Transverse colon (tissue), 4 donors: ENCODE measurements around the gene B4GALNT4.

Source experiments
- EP300 ChIP-seq: sonication (generic); formaldehyde crosslinking; IDR thresholded peaks from one replicate; pipeline ENCODE4 v1.6.1; 2017; ENCODE audit warnings: antibody characterized with exemption, low read depth
- POLR2A ChIP-seq: fragments of 450-650 bp; IDR thresholded peaks from one replicate; pipeline ENCODE4 v1.6.1; 2016; ENCODE audit warnings: antibody characterized with exemption, mild to moderate bottlenecking, moderate library complexity
- POLR2AphosphoS5 ChIP-seq, 3 donors: sonication (generic); formaldehyde crosslinking; IDR thresholded peaks; one replicate each; pipeline ENCODE4 v1.6.1; 2016; ENCODE audit warnings: antibody characterized with exemption in 3 of 3
- TF ChIP-seq, protein P1 (sequence below), 5 experiments: fragments of 200-600 bp in 3 of 5; fragments of 450-650 bp in 2 of 5; sonication (generic) in 3 of 5; IDR thresholded peaks; 1 replicate in 2 of 5; 2 replicates in 3 of 5; pipeline ENCODE4 v1.5.1; 2016 to 2017; ENCODE audit warnings: antibody characterized with exemption in 5 of 5, inconsistent platforms in 3 of 5, mild to moderate bottlenecking in 2 of 5, moderate library complexity in 1 of 5

- TF ChIP-seq, protein P1, sequence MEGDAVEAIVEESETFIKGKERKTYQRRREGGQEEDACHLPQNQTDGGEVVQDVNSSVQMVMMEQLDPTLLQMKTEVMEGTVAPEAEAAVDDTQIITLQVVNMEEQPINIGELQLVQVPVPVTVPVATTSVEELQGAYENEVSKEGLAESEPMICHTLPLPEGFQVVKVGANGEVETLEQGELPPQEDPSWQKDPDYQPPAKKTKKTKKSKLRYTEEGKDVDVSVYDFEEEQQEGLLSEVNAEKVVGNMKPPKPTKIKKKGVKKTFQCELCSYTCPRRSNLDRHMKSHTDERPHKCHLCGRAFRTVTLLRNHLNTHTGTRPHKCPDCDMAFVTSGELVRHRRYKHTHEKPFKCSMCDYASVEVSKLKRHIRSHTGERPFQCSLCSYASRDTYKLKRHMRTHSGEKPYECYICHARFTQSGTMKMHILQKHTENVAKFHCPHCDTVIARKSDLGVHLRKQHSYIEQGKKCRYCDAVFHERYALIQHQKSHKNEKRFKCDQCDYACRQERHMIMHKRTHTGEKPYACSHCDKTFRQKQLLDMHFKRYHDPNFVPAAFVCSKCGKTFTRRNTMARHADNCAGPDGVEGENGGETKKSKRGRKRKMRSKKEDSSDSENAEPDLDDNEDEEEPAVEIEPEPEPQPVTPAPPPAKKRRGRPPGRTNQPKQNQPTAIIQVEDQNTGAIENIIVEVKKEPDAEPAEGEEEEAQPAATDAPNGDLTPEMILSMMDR (IDR thresholded peaks at IDR 0.05), result no peak
- TF ChIP-seq POLR2AphosphoS5 (IDR thresholded peaks at IDR 0.05) (no peak), POLR2A (no peak), EP300 (no peak)
These were observed 48.5 kb downstream of the B4GALNT4 start for GRCh38 chr11:417652-418342.
